GM19467 (cell line): Measurements from ENCODE around the gene CDH2.
A peak's percentile ranks its signal among the peaks of the same experiment; 100 is the strongest.

ENCODE experiments used
- ATAC-seq: cut with Tn5 transposase; IDR thresholded peaks from one replicate; pipeline ENCODE4 v1.9.1; 2021; ENCODE audit warnings: mild to moderate bottlenecking, moderate library complexity; ENCODE audit not compliant: unreplicated experiment

Gene CDH2

DNA sequence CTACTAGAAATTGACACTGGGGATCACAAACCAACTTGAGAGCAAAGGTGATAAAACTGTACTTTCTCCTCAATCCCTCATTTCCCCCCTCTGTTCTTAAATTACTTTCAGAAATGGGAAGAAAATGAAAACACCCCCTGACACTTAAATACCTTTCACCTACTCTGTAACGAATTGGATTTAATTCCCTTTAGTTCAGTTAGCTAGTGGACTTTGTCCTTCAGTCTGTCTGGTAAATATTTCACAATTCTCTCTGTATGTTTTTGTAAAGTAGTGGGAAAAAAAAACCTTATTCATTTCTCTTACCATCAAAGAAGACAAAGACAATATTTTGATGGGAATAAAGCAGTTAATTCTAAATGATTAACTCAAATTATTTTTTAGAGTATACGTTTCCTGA lies 85.7 kb downstream of the CDH2 start:
- no peak for ATAC-seq

DNA sequence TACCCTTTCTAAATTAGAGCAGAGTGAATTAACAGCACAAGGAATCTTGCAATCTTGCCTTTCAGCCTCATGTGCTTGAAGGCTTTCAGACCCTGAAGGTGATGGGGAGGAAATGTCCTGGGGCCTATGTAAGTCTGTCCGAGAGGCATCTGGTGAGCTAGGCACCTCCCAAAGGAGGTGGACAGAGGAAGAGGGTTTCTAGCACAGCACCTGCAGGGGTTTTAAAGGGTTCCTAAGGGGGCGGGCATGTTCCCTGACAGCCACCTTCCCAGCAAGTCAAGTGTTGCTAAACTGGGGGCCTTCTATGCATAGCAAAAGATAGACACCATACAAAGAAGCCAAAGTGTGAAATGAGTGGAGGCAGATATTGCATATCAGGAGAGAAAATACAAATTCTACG lies 88.5 kb downstream of the CDH2 start:
- ATAC-seq, result no peak

DNA sequence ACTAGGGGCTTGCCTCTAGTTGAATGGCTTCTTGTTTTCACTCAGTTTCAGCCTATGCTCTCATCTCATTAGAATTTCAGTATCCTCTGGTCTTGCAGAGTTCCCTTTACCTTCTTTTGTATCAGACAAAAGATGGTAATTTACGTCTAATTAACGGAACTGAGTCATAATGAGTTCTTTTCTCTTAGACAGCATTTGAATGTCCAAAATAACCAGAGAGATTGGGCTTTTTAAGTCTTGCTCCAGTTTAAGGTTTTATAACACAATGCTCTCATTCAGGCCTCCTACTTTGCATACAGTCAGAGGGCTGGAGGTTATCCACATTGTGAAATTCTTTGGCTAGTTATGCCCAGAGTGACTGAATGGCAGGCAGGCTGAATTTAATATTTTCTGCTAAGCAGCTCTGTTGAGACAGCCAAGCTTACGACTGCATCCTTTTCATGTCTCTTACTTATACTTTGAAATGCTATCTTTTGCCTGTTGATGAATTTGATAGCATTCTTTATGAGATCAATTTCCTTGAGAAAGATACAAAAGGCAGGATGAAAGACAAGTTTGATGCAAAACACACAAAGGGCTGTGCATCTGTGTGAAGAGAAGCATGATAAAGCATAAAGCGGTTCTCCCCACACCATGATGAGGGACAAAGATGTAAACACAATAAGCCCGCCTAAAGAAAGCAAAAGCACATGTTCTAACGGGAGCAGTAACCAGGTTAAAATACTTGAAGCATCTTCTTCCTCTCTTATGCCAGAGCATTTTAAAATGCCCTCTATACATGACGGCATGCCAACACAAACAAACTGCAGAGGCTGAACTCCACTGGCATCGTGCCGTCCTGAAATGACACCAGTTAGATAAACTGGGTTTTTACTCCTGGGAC lies 90.0 kb downstream of the CDH2 start:
- no peak for ATAC-seq

- no peak for ATAC-seq
These were observed 95.4 kb downstream of the CDH2 start for GRCh38 chr18:28081516-28081915.

DNA sequence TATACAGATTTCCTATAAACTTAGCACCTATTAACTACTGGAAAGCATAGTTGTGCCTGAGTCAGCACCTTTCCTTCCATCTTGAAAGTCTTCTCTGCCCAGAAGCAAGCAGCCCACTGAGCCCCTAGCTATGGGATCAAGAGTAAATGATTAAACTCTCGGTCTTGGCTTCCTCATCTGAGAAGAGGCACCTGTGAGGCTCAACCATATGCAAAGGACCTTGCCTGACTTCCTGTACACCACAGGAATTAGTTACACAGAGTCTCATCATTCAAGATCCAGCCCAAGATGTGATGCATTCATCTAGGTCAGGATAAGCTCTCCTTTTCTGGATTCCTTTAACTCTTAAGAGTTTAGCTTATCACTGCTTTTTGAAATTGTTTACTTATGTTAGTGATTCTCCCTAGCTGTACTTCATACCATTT lies 96.0 kb downstream of the CDH2 start:
- peak; percentile 92 for ATAC-seq

DNA sequence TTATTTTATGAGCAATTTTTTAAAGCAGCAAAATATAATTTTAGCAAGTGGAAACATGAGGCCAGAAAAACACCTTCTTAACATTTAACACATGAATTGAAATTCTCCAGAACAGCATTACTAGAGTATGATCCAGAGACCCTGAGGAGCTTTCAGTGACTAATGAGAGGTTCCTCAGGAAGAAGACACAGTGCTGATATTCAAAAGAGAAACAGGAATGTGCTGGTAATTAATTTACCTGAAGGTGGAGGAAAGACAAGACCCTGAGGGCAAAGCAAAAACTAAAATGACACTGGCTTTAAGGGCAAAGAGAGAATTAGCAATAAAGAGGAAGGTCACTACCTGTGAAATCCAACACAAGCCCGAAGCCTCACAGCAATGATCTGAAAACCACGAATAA lies 97.0 kb downstream of the CDH2 start:
- no peak for ATAC-seq

GRCh38 chr18:28078849-28079248 lies 98.1 kb downstream of the CDH2 start:
- ATAC-seq, result no peak

- no peak for ATAC-seq
These were observed 98.6 kb downstream of the CDH2 start for GRCh38 chr18:28078298-28078697.

GRCh38 chr18:28075501-28075900 lies 101.4 kb downstream of the CDH2 start:
- ATAC-seq, result no peak

- ATAC-seq, result no peak
These were observed 102.9 kb downstream of the CDH2 start for GRCh38 chr18:28074076-28074475.

GRCh38 chr18:28073658-28074057 lies 103.3 kb downstream of the CDH2 start:
- no peak for ATAC-seq

- no peak for ATAC-seq
These were observed 105.7 kb downstream of the CDH2 start for GRCh38 chr18:28071199-28071598.

GRCh38 chr18:28068207-28068606 lies 108.7 kb downstream of the CDH2 start:
- ATAC-seq, result no peak

DNA sequence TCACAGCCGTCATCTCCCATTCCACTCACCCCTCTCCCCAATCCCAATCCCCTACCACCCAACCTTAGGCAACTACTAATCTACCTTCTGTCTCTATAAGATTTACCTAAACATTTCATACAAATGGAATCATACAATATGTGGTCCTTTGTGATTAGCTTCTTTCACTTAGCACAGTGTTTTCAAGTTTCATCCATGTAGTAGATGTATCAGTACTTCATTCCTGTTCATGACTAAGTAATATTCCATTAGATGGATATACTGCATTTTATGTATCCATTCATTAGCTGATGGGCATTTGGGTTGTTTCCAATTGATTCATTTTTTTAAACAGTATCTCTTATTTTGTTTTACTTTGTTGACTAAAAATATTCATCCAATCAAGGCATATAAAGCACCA lies 109.6 kb downstream of the CDH2 start:
- no peak for ATAC-seq

DNA sequence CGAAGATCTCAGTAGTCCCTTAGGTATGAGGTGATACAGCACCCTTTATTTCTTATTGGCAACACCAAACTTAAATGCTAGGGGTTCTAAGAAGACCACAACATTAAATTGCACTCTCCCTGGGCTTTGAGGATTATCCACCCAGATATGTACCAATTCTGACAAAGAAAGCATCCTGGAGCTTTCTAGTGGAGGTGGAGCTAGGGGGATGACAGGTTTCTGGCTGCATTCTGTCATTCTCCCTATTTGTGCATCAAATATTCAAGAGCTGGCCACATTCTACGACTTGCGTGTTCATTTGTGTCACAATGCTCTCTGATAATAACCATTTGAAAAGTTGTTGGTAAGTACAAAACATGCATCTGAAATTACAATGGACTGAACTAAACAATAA lies 111.1 kb downstream of the CDH2 start:
- no peak for ATAC-seq

- no peak for ATAC-seq
These were observed 111.7 kb downstream of the CDH2 start for GRCh38 chr18:28065031-28065792.

GRCh38 chr18:28063926-28064325 lies 113.0 kb downstream of the CDH2 start:
- ATAC-seq, result no peak

GRCh38 chr18:28063271-28063761 lies 113.6 kb downstream of the CDH2 start:
- no peak for ATAC-seq

- no peak for ATAC-seq
These were observed 114.5 kb downstream of the CDH2 start for GRCh38 chr18:28062443-28062842.

DNA sequence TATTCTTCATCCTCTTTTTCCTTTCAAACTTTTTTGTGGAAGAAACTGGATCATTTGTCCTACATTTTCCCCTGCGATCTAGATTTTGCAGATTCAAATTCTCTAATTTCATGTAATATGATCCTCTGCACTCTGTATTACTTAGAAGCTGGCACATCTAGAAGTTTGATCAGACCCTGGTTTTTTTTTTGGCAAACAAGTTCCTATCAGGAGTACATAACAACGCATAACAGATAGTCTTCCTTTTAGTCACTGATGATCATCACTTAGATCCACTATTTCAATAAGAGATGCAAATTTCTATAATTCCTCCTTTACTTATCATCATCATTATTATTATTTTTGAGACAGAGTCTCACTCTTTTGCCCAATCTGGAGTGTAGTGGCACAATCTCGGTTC lies 117.1 kb downstream of the CDH2 start:
- no peak for ATAC-seq

GRCh38 chr18:28050545-28050944 lies 126.4 kb downstream of the CDH2 start:
- ATAC-seq, result no peak

GRCh38 chr18:28048612-28049011 lies 128.3 kb downstream of the CDH2 start:
- no peak for ATAC-seq
